GM21717 (cell line): ENCODE results near the gene IRX2.

Source experiments
- ATAC-seq: cut with Tn5 transposase; IDR thresholded peaks from one replicate; pipeline ENCODE4 v1.9.1; 2021; ENCODE audit warnings: mild to moderate bottlenecking, moderate library complexity; ENCODE audit not compliant: unreplicated experiment

The IRX2 gene

DNA sequence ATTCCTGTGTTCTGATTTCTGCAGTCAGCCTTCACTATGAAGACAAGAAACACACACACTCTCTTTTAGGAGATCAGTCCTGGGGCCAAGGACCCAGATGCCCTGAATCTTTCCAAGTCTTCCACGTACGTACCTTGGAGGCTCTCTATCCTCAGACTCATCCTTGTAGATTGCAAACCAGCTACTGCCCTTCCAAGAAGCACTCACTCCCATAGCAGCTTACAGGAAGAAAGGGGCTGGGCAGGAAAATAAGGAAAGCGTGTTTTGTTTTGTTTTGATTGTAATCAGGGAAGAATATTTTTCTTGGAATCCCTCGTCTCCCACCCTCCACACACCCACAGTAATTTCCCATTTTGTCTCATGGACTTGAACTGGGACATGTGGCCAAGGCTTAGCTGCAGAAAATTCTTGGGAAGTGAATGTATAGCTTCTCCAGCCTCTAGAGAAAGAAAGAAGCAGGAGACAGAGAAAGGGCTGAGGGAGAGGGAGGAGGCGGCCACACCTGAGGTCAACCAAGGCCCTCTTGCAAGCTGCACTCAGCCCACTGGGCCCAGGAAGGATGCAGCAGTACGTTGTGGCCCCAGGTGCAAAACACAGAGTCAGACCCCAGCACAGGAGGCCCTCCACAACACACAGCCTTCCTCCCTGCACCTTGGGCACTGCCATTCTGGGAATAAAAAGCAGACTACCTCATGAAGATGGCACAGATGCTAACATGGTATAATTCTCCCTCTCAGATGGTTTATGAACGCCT lies 29.9 kb downstream of the IRX2 start:
- no peak for ATAC-seq

DNA sequence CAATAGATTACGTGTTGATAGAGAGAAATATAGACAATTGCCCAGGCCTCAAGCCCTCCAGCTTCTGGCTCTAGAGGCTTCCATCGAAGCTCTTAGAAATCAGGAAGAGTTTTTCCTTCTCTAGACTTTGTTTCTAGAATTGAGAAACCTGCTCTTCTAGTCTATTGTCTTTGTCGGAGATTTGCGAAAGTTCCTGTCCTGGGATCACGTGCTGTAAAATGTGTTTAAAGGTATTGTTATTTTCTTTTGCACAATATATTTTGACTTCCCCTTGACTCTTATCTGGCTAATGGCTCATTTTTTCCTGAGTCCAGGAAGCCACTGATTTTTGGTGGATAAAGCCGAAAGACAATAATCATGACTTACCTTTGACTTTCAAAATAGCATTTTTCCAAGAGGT lies 32.1 kb downstream of the IRX2 start:
- no peak for ATAC-seq

DNA sequence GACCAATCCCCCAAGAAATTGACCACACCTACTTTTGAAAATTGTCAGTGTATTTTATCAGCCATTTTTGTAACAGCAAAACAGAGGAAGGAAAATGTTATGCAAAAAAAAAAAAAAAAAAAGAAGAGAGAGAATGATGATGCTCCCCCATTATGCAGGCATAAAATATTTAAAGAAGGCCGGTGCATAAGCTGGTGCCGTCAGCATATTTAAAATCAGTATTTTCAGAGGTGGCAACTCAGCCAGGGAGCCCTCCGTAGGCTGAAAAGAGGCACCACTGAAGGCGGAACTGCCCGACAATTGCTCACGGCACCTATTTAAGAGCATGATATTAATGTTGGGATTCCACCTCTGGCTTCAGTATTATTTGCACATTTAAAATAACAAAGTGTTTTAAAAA lies 33.4 kb downstream of the IRX2 start:
- no peak for ATAC-seq

DNA sequence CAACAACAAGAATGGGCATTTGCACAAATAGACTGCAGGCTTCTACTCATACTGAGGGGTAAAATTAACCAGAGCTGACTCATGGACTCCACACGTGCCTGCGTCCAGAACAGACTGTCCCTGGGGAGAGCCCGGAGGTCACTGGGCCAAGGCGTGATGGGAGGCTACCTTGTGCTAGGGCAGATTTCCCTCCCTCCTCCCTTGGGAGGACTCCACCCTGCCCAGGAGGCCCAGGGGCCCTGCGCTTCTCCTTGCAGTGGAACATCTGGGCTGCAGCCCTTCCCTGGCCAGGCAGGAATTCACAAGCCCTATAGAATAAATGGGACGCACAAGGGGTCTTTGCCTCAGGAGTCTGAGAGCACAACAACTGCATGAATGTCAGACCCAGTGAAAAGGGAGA lies 35.6 kb downstream of the IRX2 start:
- no peak for ATAC-seq

DNA sequence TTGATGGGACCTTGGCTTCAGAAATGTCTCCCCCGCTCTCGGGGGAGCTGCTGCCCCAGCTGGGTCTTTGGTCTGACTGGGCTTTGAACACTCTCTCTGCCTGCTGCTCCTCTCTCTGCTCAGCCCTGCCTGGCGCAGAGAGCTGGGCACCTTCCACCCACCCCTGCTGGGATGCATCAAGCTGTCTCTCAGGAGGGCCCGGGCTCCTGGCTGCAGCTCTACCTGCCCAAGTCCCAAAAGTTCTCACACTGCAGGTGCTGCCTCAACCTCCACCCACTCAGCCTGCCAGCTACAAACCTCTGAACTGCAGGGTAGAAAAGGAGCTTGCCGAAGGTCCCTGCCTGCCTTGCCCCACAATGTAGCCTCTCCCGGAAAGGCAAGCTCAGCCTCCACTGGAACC lies 36.7 kb downstream of the IRX2 start:
- no peak for ATAC-seq

DNA sequence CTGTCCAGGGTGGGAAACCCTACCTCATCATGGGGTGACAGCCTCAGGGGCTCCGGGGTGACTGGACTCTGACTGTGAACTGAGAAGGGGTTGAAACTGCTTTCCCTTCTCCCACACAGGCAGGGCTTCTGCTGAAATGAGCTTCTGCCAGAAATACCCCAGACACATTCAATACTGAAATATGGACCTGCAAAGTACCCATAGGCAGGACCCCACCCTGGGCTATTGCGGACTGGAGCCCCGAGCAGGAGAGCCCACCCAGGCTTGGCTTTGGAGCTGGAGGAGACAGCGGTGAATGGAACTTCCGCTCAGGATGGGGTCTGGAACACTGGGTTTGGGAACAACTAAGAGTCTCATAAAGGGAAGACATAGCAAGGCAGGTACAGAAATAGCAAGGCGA lies 37.5 kb downstream of the IRX2 start:
- no peak for ATAC-seq

DNA sequence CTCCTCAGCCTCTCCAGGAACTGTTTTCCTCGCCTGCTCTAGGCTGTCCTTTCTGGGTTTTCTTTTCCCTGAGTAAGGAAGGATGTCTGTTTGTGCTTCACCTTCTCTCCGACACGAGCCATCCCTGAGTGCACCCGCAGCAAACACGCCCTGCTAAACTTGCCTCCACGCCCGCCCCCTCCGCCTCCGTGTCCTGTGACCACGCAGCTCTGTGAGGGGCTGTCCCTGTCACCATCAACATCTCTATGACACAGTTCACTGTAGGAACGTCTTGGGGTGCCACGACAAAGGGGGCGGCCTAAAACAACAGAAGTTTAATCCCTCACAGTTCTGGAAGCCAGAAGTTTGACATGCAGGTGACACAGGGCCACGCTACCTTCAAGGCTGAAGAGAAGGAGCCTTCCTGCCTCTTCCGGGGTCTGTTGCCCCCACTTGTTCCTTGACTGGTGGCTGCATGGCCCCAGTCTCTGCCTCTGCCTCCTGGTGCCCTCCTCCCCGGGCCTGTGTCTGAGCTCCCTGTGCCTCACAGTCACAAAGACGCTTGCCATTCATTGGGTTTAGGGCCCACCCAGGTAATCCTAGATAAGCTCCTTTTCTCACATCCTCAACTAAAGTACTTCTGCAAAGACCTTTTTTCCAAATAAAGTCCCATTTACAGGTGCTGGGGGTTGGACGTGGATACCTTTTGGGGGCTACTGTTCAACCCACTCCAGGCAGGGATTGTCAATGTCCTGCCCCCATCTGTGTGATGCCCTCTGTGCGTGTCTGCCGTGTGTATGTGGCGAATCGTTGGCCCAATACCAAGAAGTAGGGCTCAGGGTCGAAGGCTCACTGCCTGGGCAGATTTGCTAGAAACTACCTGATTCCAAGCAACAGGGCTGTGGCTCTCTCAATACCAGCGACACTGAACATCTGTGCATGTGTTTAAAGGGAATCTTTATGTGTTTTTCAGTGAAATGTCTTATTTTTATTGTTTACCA lies 39.7 kb downstream of the IRX2 start:
- ATAC-seq = no peak

DNA sequence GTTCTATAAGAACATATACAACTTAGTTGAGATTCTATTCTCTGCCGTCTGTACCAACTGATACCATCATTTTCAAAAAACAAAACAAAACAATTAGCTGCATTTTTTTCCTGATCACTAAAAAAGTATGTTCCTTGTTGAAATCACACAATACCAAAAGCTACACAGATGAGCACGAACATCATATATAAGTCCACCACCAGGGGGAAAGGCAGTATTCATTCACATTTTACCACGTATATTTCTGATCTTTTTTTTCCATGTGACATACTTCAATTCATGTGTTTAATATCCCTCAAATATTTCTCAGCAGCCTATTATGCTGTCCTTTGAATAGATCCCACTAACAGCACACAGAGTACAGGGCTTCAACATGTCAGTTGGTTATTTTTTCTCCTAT lies 40.6 kb downstream of the IRX2 start:
- ATAC-seq = no peak

DNA sequence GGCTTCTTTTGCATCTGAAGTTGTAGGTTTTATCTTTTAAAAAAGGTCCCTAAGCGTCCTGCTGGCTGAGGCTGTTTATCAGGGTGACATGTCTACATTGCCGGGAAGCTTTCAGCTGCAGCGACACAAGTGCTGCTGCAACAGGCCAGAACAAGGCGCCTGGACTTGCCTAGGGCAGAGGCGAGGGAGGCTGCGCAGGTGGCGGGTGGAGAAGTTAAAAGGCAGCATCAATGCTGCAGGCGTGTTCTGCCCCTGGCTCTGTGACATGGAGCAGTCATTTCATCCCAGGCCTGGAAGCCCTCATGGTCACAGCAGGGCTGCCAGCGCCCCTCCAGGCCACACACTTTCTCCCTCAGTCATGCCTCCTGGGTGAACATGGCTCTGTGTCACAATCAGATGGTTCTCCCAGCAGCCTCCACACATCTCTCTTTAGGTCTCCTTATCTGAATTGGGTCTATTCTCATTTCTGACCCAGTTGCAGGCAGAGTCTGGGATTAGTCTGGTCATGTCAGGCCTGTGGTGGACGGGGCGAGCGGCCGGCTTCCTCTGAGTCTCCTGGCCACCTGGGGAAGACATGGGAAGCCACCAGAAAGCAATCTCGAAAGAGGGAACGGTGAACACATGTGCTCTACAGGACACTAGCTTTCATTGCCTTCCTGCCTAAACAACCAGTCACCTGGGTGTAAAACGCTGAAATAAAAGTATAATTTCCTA lies 41.3 kb downstream of the IRX2 start:
- ATAC-seq = no peak

DNA sequence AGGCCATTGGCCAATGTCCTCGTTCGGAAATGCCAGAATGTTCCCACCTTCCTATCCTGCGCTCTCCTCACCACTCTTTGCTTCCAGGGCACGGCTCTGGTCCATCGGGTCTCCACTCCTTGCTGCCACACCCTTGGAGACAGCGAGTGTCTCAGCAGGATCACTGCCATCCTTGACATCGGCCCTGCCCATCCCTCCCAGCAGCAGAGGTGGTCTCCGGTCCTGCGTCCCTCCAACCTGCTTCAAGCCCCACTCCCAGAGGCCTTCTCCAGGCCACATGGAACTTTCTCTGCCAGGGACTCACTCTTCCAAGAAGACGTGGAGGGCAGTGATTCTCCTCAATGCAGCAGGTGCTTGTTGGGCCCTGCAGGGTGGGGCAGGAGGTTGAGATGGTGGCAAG lies 42.7 kb downstream of the IRX2 start:
- no peak for ATAC-seq

DNA sequence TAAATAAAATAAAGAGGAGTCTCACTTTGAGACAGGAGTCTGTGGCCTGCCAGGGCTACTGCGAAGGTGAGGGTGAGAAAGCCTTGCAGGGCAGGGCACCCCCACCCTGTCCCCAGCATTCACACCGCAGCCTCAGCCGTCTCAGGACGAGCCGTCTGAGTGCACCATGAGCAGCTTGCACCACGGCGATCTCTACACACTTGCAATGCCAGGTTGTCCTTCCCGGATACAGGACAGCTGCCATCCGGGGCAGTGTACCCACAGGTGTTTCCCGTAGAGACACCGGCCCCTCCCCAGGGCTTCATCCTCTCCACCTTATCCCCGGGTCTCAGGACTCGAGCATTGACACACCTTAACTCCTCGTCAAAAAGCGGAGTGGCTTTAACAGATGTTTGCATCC lies 43.3 kb downstream of the IRX2 start:
- ATAC-seq = no peak

DNA sequence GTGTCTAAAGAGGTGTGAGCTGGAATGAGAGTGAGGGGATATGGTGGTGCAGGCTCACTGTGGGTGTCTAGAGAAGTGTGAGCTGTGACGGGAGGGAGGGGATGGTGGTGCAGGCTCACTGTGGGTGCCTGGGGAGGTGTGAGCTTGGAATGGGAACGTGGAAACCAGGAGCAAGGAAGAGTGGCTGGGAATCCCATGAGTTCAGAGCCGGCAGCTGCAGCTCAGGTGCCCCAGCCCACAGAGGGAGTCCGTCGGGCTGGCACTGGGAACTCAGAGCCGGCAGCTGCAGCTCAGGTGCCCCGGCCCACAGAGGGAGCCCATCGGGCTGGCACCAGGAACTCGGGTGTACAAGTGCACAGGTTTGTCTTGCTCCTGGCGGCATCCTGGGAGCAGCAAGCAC lies 45.6 kb downstream of the IRX2 start:
- no peak for ATAC-seq

DNA sequence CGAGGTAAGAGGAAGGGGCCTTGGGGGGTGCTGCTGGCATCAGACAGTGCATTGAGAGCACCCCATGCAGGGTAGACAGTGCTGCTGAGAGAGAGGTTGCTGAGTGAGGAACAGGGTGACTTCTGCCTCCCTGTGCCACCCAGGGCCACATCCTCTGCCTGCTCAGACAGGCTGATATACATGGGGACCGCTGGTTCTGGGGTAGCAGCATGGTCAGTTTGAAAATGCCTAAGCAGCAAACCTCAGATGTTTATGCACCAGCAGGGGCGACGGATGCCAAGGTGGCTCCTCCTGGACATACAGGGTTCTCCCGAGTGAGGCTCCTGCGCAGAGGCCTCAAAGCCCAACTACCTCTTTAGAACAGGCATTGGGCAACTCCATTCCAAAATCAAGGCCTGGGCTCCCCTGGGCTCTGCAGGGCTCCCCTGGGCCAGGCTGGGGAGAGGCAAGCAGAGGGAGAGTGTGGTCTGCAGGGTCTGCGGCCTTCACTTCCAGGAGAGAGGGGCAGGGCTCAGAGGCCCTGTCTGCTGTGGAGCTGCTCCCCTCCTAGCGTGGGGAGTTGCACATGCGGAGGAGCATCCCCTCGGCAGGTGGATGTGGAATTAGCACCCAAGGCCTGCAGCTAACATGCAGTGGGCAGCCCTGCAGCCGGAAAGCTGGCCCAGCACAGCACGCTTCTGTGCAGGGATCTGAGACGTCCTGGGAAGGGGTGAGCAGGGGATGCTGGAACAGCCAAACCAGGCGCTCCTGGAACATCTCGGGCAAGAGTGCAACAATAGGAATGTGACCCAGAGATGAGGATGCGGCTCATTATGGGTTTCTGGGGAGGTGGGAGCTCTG lies 46.5 kb downstream of the IRX2 start:
- no peak for ATAC-seq

DNA sequence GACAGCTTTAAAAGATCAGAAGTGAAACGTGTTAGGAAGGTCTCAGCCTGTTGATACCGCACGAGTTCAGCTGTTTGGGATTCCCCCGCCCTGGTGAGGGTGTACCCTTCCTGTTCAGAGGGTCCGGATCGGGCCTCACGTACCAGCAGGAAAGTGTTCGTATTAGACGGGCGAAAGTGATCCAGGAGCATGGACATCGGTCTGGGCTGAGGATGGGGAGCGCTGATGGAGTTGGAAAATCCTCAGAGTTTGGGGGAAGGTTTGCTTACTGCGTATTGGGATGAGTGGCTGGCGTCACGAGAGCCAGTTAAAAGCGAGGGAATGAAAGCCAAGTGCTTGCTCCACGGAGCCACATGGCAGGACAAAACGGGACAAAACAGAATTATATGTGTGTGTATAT lies 47.4 kb downstream of the IRX2 start:
- ATAC-seq = no peak

DNA sequence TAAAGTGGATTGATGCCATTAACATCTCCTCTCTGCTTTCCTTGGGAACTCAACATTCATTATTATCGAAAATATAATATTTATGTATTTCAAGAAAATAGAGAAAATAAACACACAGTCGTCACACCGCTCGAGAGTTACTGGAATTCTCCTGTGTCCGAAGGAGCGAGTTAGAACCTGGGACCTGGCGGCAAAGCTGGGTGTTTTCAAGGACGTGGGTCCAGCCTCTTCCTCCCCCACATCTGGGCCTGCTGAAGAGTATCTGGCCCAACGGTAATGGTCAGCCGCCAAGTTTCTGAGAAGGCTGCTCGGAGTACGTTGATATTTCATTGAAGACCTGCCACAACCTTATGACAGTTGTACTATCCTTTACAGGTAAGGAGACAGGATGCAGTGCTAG lies 47.9 kb downstream of the IRX2 start:
- no peak for ATAC-seq

DNA sequence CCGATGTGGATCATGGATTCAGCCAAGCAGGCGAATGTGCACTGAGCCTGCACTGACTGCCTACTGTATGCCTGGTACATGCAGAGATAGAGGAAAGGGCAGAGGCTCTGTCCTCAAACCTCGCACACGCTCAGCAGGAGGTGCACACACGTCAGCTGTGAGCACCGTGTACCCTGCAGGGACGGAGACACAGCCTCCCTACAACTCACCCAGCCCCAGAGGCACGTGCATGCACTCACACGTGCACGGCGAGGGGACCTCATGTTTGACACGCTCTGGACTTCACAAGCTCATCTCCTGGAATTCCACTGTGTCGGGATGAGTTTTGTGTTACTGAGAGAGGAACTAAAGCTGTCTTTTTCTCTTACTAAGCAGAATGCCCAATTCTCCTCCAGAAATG lies 48.4 kb downstream of the IRX2 start:
- ATAC-seq = no peak

DNA sequence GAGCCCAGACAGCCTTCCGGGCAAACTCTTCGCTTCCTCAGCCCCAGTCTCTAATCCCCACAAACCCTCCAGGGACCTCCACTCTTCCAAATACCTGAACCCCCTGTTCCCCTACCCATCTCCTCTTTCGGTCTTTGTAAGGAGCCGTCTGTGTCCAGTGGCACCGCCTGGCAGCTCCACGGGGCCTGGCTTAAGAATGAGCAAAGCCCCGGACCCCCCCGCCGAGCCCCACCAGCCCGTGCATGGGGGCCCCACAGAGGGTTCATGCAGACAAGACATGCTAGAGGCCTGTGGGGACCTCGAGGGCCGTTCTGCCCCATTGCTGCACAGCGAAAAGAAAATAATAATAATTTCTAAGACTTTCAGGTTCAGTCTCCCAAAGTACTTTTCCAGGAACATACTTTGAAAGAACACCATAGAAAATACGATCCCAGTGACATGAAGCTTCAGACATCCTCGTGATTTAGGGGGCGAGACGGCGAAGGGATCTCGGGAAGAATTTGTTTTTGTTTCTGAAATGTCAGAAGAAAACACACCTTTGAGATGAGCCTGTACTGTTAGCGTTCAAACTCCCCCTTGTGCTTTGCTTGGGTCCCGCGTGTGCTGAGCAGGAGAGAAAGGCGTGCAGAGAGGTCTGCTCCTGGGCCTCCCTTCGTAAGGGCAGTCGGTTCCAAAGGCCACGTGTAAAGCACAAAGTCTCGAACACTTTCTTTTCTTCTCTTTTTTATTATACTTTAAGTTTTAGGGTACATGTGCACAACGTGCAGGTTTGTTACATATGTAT lies 49.2 kb downstream of the IRX2 start:
- no peak for ATAC-seq

DNA sequence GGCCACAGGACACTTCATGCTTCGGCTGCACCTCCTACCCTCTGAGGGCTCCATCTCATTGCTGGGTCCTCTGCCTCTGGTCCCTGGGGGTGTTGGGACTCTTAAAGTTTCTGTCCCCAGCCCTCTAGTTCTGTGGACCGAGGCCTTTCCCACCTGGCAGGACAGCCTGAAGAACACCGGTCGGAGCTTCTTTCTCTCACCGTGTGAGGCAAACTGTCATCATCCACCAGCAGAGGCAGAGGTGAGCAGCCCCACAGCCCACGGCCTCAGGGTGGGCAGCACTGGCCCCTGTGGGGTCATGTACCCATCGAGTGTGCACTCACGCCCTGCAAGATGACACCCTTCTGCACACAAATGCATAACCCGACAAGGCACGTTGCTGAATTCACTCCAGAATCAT lies 49.9 kb downstream of the IRX2 start:
- ATAC-seq = no peak

DNA sequence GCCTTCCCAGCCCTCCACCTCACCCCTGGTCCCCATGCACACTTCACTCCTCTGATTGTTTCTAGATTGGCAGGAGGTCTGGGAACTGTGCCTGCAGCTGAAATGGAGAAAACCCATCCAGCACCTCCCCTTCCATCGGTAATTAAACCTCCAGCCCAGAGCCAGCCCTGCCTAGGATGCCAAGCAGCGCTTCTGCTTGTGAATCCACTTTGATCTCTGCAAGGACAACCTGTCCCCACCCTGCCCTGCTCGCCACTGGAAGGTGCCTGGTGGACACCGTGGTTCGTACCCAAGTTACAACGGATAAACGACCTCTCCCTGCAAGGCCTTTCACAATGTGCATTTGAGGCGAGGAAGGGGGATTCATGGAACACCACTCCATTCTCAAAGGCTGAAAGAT lies 50.6 kb downstream of the IRX2 start:
- no peak for ATAC-seq

DNA sequence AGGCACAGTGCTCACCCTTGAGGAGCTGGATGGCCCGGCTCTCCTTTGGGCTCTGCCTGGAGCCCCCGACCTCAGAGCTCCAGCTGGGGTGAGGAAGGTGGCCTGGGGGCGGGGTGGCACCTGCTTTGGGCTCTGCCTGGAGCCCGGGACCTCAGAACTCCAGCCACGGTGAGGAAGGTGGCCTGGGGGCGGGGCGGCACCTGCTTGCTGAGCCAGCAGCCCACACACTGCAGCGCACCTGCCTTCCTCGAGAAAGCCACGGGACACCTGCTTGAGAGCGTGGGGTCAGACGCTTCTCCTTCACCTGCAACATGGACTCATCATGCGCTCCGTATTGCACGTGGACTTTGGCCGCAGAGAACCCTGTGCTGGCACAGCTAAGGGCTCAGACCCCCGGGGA lies 51.8 kb downstream of the IRX2 start:
- ATAC-seq = no peak
